CD14-positive monocyte (primary cell): ENCODE results near the gene DCLRE1A. TPM values are rescaled to one million over a fixed set of nuclear protein-coding genes. Genes with fewer than 3 reads are reported as not detected.
"Not testable (repeated sequence)": the region's sequence is repeated elsewhere in the genome, so short reads cannot be mapped to it uniquely, and the experiment has no call there.

ENCODE experiments used
- DNase-seq, 3 donors: peaks; one replicate each; pipeline ENCODE4 v3.0.0-alpha.2; 2011 to 2022
- H2AFZ ChIP-seq: 2 replicates; pipeline ENCODE4 v1.6.0; 2012; ENCODE audit warnings: mild to moderate bottlenecking, low read depth, low read length, inconsistent platforms; ENCODE audit not compliant: insufficient read depth, poor library complexity, severe bottlenecking
- H3K27ac ChIP-seq, 2 donors: 1 replicate in 1 of 2; 2 replicates in 1 of 2; pipeline ENCODE4 v1.5.1; 2012 to 2013; ENCODE audit warnings: low read length in 2 of 2, control low read depth in 1 of 2, inconsistent platforms in 1 of 2, low read depth in 1 of 2, mild to moderate bottlenecking in 1 of 2
- H3K27me3 ChIP-seq, 2 donors: one replicate each; pipeline versions ENCODE4 v1.6.0 to v1.6.1; 2011 to 2013; ENCODE audit warnings: low read length in 2 of 2; ENCODE audit not compliant: control insufficient read depth in 2 of 2, insufficient read depth in 2 of 2
- H3K36me3 ChIP-seq, 2 donors: replicated peaks in 1 of 2; 1 replicate in 1 of 2; 2 replicates in 1 of 2; pipeline versions ENCODE4 v1.5.1 to v1.6.1; 2012 to 2013; ENCODE audit warnings: low read length in 2 of 2, control low read depth in 1 of 2, inconsistent platforms in 1 of 2, mild to moderate bottlenecking in 1 of 2; ENCODE audit not compliant: insufficient read depth in 2 of 2, control insufficient read depth in 1 of 2
- H3K4me1 ChIP-seq, 2 donors: 1 replicate in 1 of 2; 2 replicates in 1 of 2; pipeline versions ENCODE4 v1.5.1 to v1.6.1; 2012 to 2013; ENCODE audit warnings: low read length in 2 of 2, control low read depth in 1 of 2, inconsistent platforms in 1 of 2, mild to moderate bottlenecking in 1 of 2, moderate library complexity in 1 of 2; ENCODE audit not compliant: insufficient read depth in 2 of 2, control insufficient read depth in 1 of 2
- H3K4me2 ChIP-seq: replicated peaks from 2 replicates; pipeline ENCODE3; 2012; ENCODE audit warnings: low read length, moderate library complexity, mild to moderate bottlenecking; ENCODE audit not compliant: poor library complexity, severe bottlenecking; ENCODE audit errors: extremely low read depth
- H3K4me3 ChIP-seq, 3 experiments: fragments of 200-600 bp in 1 of 3; sonication (generic) in 1 of 3; replicated peaks in 1 of 3; 1 replicate in 2 of 3; 2 replicates in 1 of 3; pipeline ENCODE4 v1.5.1; 2011 to 2013; ENCODE audit warnings: low read length in 3 of 3, mild to moderate bottlenecking in 3 of 3, control low read depth in 2 of 3, low read depth in 2 of 3, inconsistent platforms in 1 of 3, moderate library complexity in 1 of 3
- H3K79me2 ChIP-seq: 2 replicates; pipeline ENCODE4 v1.6.0; 2012; ENCODE audit warnings: mild to moderate bottlenecking, control low read depth, inconsistent platforms, low read length, moderate library complexity; ENCODE audit not compliant: insufficient read depth
- H3K9ac ChIP-seq: 2 replicates; pipeline ENCODE4 v1.6.0; 2017; ENCODE audit warnings: low read length, mild to moderate bottlenecking; ENCODE audit not compliant: insufficient read depth, poor library complexity, severe bottlenecking
- H3K9me3 ChIP-seq, 2 donors: replicated peaks in 1 of 2; 1 replicate in 1 of 2; 2 replicates in 1 of 2; pipeline versions ENCODE4 v1.5.1 to v1.6.1; 2012 to 2013; ENCODE audit warnings: low read length in 2 of 2, control low read depth in 1 of 2; ENCODE audit not compliant: control insufficient read depth in 1 of 2, insufficient read depth in 1 of 2
- H4K20me1 ChIP-seq: 2 replicates; pipeline ENCODE4 v1.6.0; 2012; ENCODE audit warnings: mild to moderate bottlenecking, low read length, control low read depth, moderate library complexity; ENCODE audit not compliant: insufficient read depth
- H3K27ac Mint-ChIP-seq, 7 donors: one replicate each; pipeline ENCODE4 v1.8.0; 2020; ENCODE audit warnings: mild to moderate bottlenecking in 7 of 7, mixed read lengths in 7 of 7, moderate library complexity in 6 of 7, inconsistent platforms in 2 of 7
- H3K27me3 Mint-ChIP-seq, 3 donors: one replicate each; pipeline ENCODE4 v1.8.0; 2021 to 2022; ENCODE audit warnings: low read depth in 3 of 3, mild to moderate bottlenecking in 3 of 3, mixed read lengths in 3 of 3, moderate library complexity in 3 of 3, inconsistent platforms in 1 of 3
- H3K36me3 Mint-ChIP-seq, 2 donors: one replicate each; pipeline ENCODE4 v1.8.0; 2020; ENCODE audit warnings: mixed read lengths in 2 of 2, inconsistent platforms in 1 of 2, mild to moderate bottlenecking in 1 of 2
- H3K4me1 Mint-ChIP-seq: one replicate; pipeline ENCODE4 v1.8.0; 2020; ENCODE audit warnings: mild to moderate bottlenecking, mixed read lengths
- H3K4me3 Mint-ChIP-seq, 2 donors: one replicate each; pipeline ENCODE4 v1.8.0; 2020; ENCODE audit warnings: mild to moderate bottlenecking in 2 of 2, mixed read lengths in 2 of 2, moderate library complexity in 1 of 2
- H3K9me3 Mint-ChIP-seq, 7 donors: one replicate each; pipeline ENCODE4 v1.8.0; 2020 to 2022; ENCODE audit warnings: mixed read lengths in 7 of 7, mild to moderate bottlenecking in 6 of 7, moderate library complexity in 6 of 7, inconsistent platforms in 2 of 7
- CTCF ChIP-seq: fragments of 200-600 bp; IDR thresholded peaks from one replicate; pipeline ENCODE4 v1.8.0; 2022; ENCODE audit warnings: antibody characterized with exemption, mild to moderate bottlenecking
- WGBS: methylation state at CpG from one replicate; pipeline ENCODE4 v1.1.5; 2013; ENCODE audit warnings: missing lambda C conversion rate; ENCODE audit not compliant: insufficient coverage; 5-methylcytosine and 5-hydroxymethylcytosine counted together
- intact Hi-C, 2 donors: fragments of 100-400 bp; cut with micrococcal nuclease; formaldehyde crosslinking; loops; one replicate each; pipeline versions ENCODE4 v1.15.0 to v1.15.1; 2023
- polyA plus RNA-seq, 3 donors: library from polyadenylated mRNA; depleted of rRNA in 1 of 3; unstranded in 2 of 3; stranded (reverse) in 1 of 3; fragments of 300-500 nt in 2 of 3; fragments of >200 nt in 1 of 3; fragmentation: Illumina TruSeq in 2 of 3; gene quantifications; 1 replicate in 2 of 3; 2 replicates in 1 of 3; pipeline ENCODE4 v1.2.3, GENCODE V29; 2012 to 2021

Gene DCLRE1A
- polyA plus RNA-seq, 3 donors = 1.00 to 1.3 (median 1.3) TPM

GRCh38 chr10:113822174-113822573 is 31.7 kb downstream of the DCLRE1A start:
- Mint-ChIP-seq H3K27me3 (peaks cover 0 to 2% (median 0%) of the 10 kb centered on the region in 3 donors), H3K9me3 (peaks cover 0 to 3% (median 0%) of the 10 kb centered on the region in 7 donors), H3K4me3 (no peak overlapping the region), H3K4me1 (no peaks in the 10 kb centered on the region), H3K36me3 (no peaks in the 10 kb centered on the region), H3K27ac (no peak overlapping the region)
- H2AFZ ChIP-seq = no peak overlapping the region
- TF ChIP-seq CTCF = no peak
- no peaks in the 10 kb centered on the region for H3K4me1 ChIP-seq
- DNase-seq = no peak
- no CpG with 5 or more reads among the region's 7 CpGs for WGBS
- H3K9ac ChIP-seq = no peak overlapping the region
- H3K9me3 ChIP-seq = no peaks in the 10 kb centered on the region
- no peaks in the 10 kb centered on the region for H3K79me2 ChIP-seq
- no peaks in the 10 kb centered on the region for H3K27me3 ChIP-seq
- no peaks in the 10 kb centered on the region for H3K36me3 ChIP-seq
- intact Hi-C loops = no loop called here
- H4K20me1 ChIP-seq = no peaks in the 10 kb centered on the region
- H3K27ac ChIP-seq = no peak overlapping the region
- no peak overlapping the region for H3K4me3 ChIP-seq
- no peak overlapping the region for H3K4me2 ChIP-seq

GRCh38 chr10:113821306-113821705 is 32.6 kb downstream of the DCLRE1A start:
- H3K9me3 Mint-ChIP-seq, intact Hi-C loops: not testable (repeated sequence)

More at GRCh38 chr10:113821306-113821705, 32.6 kb downstream of the DCLRE1A start:
- not testable (repeated sequence) for H3K27ac ChIP-seq, H3K79me2 ChIP-seq, H3K4me3 ChIP-seq, H3K27ac Mint-ChIP-seq, H3K36me3 Mint-ChIP-seq, H3K4me3 Mint-ChIP-seq, H3K36me3 ChIP-seq, H3K27me3 Mint-ChIP-seq, DNase-seq, H3K4me2 ChIP-seq, H3K4me1 Mint-ChIP-seq, H4K20me1 ChIP-seq, H3K27me3 ChIP-seq, H2AFZ ChIP-seq, H3K4me1 ChIP-seq, H3K9ac ChIP-seq, H3K9me3 ChIP-seq
- 83% methylated on average over 1 of the region's 3 CpGs for WGBS
